Thymus (tissue), 11 donors: ENCODE results near the gene PPP1R37. TPM values are rescaled to one million over a fixed set of nuclear protein-coding genes. Genes with fewer than 3 reads are reported as not detected.

Experiments used
- DNase-seq, 9 donors: peaks; one replicate each; pipeline ENCODE4 v3.0.0-alpha.2; 2013; ENCODE audit warnings: low spot score in 9 of 9, low read depth in 6 of 9, missing footprints in 1 of 9
- H3K27ac ChIP-seq, 2 donors: one replicate each; pipeline ENCODE4 v1.5.1; 2013; ENCODE audit warnings: control low read depth in 1 of 2, low read depth in 1 of 2, low read length in 1 of 2, mild to moderate bottlenecking in 1 of 2, moderate library complexity in 1 of 2
- H3K27me3 ChIP-seq, 2 donors: one replicate each; pipeline ENCODE4 v1.5.1; 2013; ENCODE audit warnings: low read length in 1 of 2; ENCODE audit not compliant: control insufficient read depth in 2 of 2, insufficient read depth in 1 of 2
- H3K36me3 ChIP-seq, 2 donors: one replicate each; pipeline ENCODE4 v1.5.1; 2013; ENCODE audit warnings: low read length in 1 of 2, mild to moderate bottlenecking in 1 of 2, moderate library complexity in 1 of 2; ENCODE audit not compliant: control insufficient read depth in 2 of 2, insufficient read depth in 2 of 2
- H3K4me1 ChIP-seq, 2 donors: one replicate each; pipeline ENCODE4 v1.5.1; 2013; ENCODE audit warnings: low read length in 2 of 2; ENCODE audit not compliant: control insufficient read depth in 2 of 2, insufficient read depth in 2 of 2
- H3K4me3 ChIP-seq, 2 donors: one replicate each; pipeline ENCODE4 v1.5.1; 2013; ENCODE audit warnings: low read length in 2 of 2, control low read depth in 1 of 2, mild to moderate bottlenecking in 1 of 2
- H3K9me3 ChIP-seq, 2 donors: one replicate each; pipeline ENCODE4 v1.5.1; 2013; ENCODE audit warnings: low read length in 1 of 2, mild to moderate bottlenecking in 1 of 2; ENCODE audit not compliant: control insufficient read depth in 2 of 2, insufficient read depth in 1 of 2
- WGBS: extraction: QIAGEN DNeasy Blood & Tissue Kit; methylation state at CpG from one replicate; pipeline ENCODE4 v1.1.7; 2013; 5-methylcytosine and 5-hydroxymethylcytosine counted together
- polyA plus RNA-seq: library from polyadenylated mRNA; stranded (reverse); fragments of 200-250 nt; gene quantifications from one replicate; pipeline ENCODE4 v1.2.3, GENCODE V29; 2013
- total RNA-seq: library from RNA; stranded (reverse); fragments of 120-200 nt; gene quantifications from one replicate; pipeline ENCODE4 v1.2.4, GENCODE V29; 2013
- donor health status: healthy.

Gene PPP1R37
- total and polyA plus RNA-seq, 2 donors: 16.5 to 39.3 TPM

DNA sequence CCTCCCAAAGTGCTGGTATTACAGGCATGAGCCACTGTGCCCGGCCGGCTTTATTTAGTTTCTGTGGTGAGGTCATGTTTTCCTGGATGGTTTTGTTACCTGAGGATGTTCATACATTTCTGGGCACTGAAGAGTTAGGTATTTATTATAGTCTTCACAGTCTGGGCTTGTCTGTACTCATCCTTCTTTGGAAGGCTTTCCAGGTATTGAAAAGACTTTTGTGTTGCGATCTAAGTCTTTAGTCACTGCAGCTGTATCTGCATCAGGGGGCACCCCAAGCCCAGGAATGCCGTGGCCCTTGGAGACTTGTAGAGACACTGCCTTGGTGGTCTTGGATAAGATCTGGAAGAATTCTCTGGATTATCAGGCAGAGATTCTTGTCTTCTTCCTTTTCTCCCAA is 98.4 kb downstream of the PPP1R37 start:
- Histone ChIP-seq H3K4me1 (peaks cover 0 to 3% of the 10 kb centered on the region in 2 donors), H3K36me3 (no peaks in the 10 kb centered on the region), H3K4me3 (no peak overlapping the region), H3K9me3 (no peaks in the 10 kb centered on the region), H3K27ac (no peak overlapping the region), H3K27me3 (no peaks in the 10 kb centered on the region)
- DNase-seq: no peak
- WGBS: 91% methylated on average over 4 of the region's 4 CpGs

DNA sequence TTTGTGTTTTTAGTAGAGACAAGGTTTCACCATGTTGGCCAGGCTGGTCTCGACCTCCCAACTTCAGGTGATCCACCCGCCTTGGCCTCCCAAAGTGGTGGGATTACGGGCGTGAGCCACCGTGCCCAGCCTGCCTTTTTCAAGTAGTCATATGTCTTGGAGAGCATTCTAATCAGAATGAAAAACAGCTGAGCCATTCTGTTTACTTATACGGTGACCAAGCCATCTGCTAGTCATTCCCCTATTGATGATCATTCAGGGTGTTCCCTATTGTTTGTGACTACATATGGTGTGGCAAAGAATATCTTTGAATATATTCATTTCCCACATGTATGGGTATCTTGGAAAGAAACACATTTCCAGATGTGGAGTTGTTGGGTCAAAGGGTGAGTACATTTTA is 102.8 kb downstream of the PPP1R37 start:
- WGBS: 90% methylated on average over 6 of the region's 6 CpGs
- Histone ChIP-seq H3K27ac (no peak overlapping the region), H3K4me3 (no peak overlapping the region), H3K36me3 (no peaks in the 10 kb centered on the region), H3K27me3 (no peaks in the 10 kb centered on the region), H3K4me1 (no peaks in the 10 kb centered on the region), H3K9me3 (no peaks in the 10 kb centered on the region)
- no peak for DNase-seq

Other genes starting within 250 kb of the PPP1R37 start
- 11.2 TPM for gene NECTIN2, start 246.9 kb upstream of the PPP1R37 start, total RNA-seq
- 19.5 TPM for gene NECTIN2, start 246.9 kb upstream of the PPP1R37 start, polyA plus RNA-seq
- 36.7 TPM for gene TOMM40, start 201.9 kb upstream of the PPP1R37 start, total RNA-seq
- 25.6 TPM for gene TOMM40, start 201.9 kb upstream of the PPP1R37 start, polyA plus RNA-seq
- gene APOE, start 187.4 kb upstream of the PPP1R37 start, total RNA-seq: 130 TPM
- gene APOE, start 187.4 kb upstream of the PPP1R37 start, polyA plus RNA-seq: 334 TPM
- gene APOC1, start 178.6 kb upstream of the PPP1R37 start, total RNA-seq: 85.6 TPM
- 249 TPM for gene APOC1, start 178.6 kb upstream of the PPP1R37 start, polyA plus RNA-seq
- gene APOC4, start 150.9 kb upstream of the PPP1R37 start, total RNA-seq: not detected
- 0.32 TPM for gene APOC4, start 150.9 kb upstream of the PPP1R37 start, polyA plus RNA-seq
- 8.1 TPM for gene APOC2, start 147.1 kb upstream of the PPP1R37 start, total RNA-seq
- gene APOC2, start 147.1 kb upstream of the PPP1R37 start, polyA plus RNA-seq: 12.6 TPM
- 14.6 TPM for gene CLPTM1, start 137.8 kb upstream of the PPP1R37 start, total RNA-seq
- gene CLPTM1, start 137.8 kb upstream of the PPP1R37 start, polyA plus RNA-seq: 36.8 TPM
- gene RELB, start 91.7 kb upstream of the PPP1R37 start, total RNA-seq: 16.9 TPM
- gene RELB, start 91.7 kb upstream of the PPP1R37 start, polyA plus RNA-seq: 24.1 TPM
- 22.6 TPM for gene CLASRP, start 54.1 kb upstream of the PPP1R37 start, total RNA-seq
- 147 TPM for gene CLASRP, start 54.1 kb upstream of the PPP1R37 start, polyA plus RNA-seq
- 0.19 TPM for gene ZNF296, start 16.7 kb upstream of the PPP1R37 start, total RNA-seq
- gene ZNF296, start 16.7 kb upstream of the PPP1R37 start, polyA plus RNA-seq: 2.9 TPM
- 15.2 TPM for gene GEMIN7, start 13.9 kb upstream of the PPP1R37 start, total RNA-seq
- 32.3 TPM for gene GEMIN7, start 13.9 kb upstream of the PPP1R37 start, polyA plus RNA-seq
- gene NKPD1, start 67.8 kb downstream of the PPP1R37 start, total RNA-seq: 0.14 TPM
- gene NKPD1, start 67.8 kb downstream of the PPP1R37 start, polyA plus RNA-seq: 0.59 TPM
- 37.9 TPM for gene TRAPPC6A, start 85.1 kb downstream of the PPP1R37 start, total RNA-seq
- gene TRAPPC6A, start 85.1 kb downstream of the PPP1R37 start, polyA plus RNA-seq: 61.4 TPM
- 1.5 TPM for gene BLOC1S3, start 85.6 kb downstream of the PPP1R37 start, total RNA-seq
- gene BLOC1S3, start 85.6 kb downstream of the PPP1R37 start, polyA plus RNA-seq: 6.3 TPM
- 0.42 TPM for gene EXOC3L2, start 152.2 kb downstream of the PPP1R37 start, total RNA-seq
- gene EXOC3L2, start 152.2 kb downstream of the PPP1R37 start, polyA plus RNA-seq: 0.75 TPM
- 6.0 TPM for gene MARK4, start 158.1 kb downstream of the PPP1R37 start, total RNA-seq
- gene MARK4, start 158.1 kb downstream of the PPP1R37 start, polyA plus RNA-seq: 9.8 TPM
- 2.3 TPM for gene CKM, start 229.7 kb downstream of the PPP1R37 start, total RNA-seq
- gene CKM, start 229.7 kb downstream of the PPP1R37 start, polyA plus RNA-seq: 4.5 TPM
- 2.5 TPM for gene KLC3, start 247.6 kb downstream of the PPP1R37 start, total RNA-seq
- 5.5 TPM for gene KLC3, start 247.6 kb downstream of the PPP1R37 start, polyA plus RNA-seq